Fibroblast of skin of right quadriceps (primary cell): ENCODE measurements around the gene MYT1.

Experiments
- DNase-seq: peaks from one replicate; pipeline ENCODE4 v3.0.0-alpha.2; 2013

Gene MYT1

DNA sequence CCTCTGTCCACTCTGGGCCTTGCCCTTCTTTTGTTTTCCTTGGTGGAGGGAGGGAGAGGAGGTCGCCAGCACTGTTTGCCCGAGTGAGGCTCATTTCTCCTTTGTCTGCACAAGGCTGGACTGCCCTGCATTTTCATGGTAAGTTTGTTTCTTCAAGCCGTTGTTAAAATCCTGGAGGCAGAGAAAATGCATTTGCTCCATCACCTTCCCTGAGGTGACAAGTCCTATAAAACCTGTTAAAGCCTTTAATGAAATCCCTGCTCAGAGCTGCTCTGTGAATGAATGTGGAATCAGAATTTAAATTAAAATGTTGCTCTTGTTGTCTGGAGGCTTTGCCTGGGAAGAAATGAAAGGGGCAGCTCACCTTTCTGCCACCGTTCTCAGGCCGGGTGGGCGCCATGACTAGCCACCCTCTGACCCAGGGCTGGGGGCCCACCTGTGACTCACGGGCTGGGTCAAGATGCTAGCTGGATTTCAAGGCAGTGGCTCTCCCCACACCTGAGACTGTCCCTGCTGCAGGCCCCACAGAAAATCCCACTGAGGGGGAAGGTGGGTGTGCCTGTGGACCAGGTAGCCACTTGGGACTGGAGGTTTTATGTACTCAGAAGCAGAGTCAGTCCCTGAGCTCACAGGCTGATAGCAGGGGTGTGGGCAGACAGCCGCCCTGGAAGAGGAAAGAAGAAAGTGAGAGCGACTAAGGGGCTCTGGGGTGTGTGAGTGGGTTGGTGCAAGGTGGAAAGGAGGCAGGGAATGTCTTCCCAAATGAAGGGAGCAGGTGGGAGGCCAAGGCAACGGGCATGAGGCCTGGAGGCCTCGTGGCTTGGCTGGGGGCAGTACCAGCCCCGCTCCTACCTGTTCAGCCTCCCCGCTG lies 24.0 kb upstream of the MYT1 start:
- no peak for DNase-seq

DNA sequence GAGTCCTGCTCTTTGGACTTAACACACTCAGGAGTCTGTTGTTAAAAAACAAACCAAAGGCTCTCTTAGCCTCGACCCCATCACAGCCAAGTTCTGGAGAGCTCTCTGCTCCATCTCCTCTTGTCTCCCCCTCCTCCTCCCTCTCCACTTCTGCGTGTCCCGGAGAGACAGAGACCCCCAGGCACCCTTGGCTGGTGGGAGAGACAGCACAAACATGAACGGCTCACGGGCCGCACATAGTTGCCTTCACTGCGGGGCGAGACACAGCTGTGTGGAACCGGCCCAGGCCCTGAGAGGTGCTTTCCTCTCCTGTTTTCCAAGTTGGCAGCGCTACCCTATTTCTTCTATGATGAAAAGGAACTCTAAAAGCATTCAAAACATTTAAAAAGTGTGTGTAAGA lies 23.3 kb upstream of the MYT1 start:
- no peak for DNase-seq

DNA sequence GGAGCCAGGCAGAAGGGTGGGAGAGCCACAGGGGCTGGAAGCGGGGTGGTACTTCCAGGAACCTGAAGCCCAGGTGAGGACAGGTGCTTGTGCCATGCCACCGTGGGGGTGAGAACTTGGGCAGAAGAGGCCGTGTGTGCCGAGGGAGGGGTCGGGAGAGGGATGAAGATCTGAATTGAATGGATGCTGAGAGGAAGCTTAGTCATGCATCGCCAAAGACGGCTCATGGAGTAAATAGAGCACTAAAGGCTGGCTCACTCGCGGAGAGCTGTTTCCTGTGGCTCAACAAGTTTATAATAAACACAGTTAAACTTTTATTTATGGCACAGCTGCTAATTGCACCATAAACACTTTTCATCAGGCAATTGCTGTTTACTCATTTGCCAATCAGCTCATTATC lies 21.7 kb upstream of the MYT1 start:
- DNase-seq, result no peak

DNA sequence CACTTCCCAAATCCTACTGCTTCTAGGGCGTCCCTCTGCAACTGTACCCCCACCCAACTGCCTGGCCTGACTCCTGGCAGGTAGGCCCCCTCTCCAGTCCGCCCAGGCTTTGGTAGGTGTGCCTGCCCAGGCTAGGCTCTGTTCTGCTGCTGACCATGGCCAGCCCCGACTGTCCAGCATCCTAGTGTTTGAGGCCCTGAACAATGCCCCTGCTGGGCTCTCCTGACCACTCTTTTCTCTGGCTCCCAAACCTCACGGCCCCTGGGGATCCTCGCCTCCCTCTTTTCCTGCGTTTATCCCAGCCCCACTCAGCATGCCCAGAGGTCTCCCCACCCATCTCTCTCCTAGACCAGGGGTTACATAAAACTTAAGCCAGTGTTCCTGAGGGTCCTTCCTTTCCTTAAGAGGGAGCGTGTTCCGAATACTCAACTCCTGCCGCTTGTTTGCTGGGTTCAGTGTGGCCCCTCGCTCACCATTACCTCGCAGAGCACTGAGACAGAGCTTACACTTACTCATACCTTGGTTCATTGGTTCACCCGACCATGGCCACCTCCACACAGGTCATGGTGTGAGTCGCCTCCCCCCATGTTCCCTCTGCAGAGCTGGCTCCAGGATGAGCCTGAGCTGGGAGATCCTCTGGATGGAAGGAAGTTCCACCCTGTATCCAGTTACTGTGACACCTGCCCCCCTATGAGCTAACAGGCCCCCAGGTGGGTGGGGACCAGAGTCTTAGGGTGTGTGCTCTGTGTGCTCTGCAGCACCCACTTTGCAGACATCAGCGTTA lies 21.0 kb upstream of the MYT1 start:
- DNase-seq, result no peak

DNA sequence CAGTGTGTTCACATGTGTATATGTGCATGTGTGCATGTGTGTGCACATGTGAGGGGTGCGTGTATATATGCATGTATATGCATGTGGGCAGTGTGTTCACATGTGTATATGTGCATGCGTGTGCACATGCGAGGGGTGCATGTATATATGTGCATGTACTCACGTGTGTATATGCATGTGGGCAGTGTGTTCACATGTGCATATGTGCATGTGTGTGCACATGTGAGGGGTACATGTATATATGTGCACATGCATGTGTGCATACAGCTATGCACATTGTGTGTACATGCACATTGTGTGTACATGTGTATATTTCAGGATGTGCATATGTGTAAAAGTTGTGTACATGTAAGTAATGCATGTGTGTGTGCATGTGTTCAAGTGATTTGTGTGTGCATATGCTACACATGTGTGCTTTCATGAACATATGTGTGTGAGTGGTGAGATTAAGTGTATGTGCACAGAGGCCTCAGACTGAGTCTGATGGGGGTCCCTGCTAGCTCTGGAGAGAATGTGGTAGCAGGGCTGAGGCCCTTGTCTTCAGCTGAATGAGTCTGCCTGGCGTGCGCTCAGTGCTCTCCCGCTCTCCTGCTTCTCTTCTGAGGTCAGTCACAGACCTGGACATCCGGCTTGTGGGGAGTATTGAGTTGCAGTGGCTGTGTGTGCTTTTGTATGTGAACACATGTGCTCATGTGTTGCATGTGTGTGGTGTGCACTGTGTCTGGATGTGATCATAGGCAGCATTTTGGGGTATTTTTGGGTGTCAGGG lies 19.9 kb upstream of the MYT1 start:
- no peak for DNase-seq

DNA sequence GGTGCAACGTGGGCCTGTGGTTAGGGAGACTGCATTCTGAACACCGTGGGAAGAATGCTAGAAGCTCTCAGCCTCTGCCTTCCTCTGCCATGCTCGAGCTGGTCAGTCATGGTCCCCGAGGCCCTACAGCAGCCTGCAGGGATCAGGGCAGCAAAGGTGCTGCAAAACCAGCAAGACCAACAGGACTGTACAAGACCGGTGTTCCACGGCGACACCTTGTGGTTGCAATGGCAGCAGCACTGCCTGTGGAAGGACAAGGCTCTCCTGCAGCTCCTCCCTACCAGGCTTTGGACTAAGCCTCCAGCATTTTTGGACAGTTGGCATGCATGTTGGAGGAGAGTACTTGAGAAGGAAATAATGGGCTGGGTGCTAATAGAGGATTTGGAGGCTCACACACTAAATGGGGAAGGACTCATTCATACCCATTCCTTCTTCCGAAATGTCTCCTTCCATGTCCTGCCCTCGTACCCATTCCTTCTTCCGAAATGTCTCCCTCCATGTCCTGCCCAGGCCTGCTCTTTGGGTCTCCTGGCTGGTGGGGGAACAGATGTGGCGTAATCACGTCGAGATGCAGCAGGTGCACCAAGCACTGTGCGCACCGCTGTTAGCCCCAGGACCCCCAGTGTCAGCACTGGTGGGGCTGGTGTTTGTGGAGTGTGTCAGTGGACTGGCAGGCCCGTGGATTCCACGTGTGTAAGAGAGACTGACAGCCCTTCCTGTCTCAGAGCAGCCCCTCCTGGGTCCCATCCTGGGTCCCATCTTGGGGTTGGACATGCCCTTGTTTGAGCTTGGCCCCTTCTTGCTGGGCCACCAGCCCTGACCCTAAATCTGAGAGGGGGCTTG lies 18.6 kb upstream of the MYT1 start:
- no peak for DNase-seq

DNA sequence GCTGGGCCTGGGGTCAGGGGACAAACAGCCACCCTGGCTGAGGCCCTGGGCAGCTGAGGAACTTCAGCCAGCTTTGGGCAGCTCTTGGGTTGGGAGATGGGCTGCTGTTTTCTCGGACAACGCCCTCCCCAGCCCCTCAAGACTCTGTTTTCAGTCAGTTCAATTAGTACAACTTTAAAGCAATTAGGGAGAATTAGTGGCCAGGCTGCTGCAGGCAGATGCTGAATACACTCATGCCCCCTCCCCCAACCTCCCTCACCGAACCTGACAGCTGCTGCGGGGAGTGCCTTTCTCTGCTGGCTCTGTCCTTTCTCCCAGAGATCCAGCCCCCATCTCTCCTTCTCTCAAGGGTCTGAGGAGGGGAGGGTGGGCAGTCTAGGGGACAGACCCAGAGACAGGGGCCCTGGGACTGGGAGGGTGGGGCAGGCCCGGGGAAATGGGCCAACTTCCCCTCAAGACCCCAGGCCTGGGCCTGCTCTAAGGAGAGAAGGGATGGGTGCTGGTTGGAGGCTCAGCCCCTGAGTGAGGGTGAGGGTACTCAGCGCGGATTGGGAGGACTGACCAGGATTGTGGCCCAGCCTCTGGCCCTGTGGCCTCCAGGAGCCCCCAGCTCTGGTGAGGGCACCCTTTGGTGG lies 17.8 kb upstream of the MYT1 start:
- DNase-seq, result no peak

DNA sequence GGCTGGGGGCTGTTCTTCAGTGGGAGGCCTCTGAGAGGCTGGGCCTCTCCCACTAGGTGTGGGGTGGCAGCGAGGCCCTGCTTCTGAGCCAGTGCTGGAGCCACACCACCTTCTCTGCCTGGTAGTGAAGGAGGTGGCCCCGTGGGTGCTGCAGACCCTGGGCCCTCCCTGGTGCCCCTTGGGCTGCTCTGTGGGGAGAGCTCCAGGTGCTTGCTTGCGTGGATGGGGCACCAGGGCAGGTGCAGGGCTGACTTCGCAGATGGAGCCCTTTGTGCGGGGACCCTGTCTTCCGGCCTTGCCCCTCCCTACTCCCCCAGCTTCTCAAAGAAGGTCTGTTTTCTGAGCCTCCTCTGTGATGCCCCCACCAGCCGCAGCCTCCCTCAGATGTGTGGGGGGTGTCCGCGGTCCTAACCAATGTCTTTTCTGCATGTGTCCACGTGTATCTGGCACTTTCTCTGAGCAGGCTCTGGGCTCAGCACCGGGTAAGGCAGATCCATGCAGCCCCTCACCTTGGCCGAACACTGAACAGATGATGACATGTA lies 17.2 kb upstream of the MYT1 start:
- no peak for DNase-seq

DNA sequence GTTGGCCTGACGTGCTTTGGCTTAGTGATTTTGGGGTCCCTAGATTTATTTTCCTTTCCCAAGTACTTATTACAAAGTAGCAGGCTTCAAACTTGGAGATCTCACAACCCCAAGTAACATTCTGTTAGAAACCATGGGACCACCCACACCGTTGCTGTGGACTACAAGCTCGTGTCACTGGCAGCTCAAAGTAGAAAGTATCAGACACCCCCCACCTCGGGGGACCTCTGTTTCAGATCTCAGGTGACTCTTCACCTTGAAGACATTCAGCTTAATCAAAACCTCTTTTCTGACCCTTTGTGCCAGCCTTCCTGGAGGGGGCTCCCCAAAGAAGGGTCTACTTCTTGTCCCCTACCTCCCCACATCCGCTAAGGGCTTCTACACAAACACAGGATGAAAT lies 15.7 kb upstream of the MYT1 start:
- no peak for DNase-seq

DNA sequence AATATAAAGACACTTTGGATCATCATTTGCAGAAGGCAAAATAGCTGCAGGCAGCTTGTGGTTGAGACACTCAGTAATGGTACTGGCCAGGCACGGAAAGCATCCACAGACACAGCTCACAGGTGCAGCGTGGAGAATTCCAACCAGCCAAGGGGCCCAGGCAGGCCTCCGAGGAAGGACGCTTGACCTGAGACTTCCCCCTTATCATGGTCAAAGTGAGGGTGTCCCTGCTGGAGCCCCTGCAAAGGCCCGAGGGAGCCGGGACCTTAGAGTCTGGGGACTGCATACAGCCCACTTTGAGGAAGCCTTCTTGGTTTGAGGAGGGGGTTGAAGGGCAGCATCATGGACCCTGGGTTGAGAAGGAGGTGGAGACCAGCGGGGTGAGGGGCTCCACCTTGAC lies 15.1 kb upstream of the MYT1 start:
- DNase-seq, result no peak

DNA sequence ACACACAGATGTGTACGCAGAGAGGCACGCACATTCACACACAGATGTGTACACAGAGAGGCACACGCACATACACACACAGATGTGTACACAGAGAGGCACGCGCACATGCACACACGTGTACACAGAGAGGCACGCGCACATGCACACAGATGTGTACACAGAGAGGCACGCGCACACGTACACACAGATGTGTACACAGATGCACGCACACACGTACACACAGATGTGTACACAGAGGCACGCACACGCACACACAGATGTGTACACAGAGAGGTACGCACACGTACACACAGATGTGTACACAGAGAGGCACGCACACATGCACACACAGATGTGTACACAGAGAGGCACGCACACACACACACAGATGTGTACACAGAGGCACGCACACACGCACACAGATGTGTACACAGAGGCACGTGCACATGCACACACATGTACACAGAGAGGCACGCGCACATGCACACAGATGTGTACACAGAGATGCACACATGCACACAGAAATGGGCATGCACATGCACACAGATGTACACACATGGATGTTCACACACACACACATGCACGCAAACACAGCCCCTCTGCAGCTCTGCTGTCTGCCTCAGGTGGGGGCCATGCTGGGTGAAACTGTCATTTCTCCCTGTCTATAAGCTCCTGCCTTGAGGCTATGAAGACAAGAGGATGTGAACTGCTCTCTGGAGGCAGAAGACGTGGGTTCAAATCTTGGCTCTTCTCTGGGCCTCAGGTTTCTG lies 14.3 kb upstream of the MYT1 start:
- DNase-seq, result no peak

DNA sequence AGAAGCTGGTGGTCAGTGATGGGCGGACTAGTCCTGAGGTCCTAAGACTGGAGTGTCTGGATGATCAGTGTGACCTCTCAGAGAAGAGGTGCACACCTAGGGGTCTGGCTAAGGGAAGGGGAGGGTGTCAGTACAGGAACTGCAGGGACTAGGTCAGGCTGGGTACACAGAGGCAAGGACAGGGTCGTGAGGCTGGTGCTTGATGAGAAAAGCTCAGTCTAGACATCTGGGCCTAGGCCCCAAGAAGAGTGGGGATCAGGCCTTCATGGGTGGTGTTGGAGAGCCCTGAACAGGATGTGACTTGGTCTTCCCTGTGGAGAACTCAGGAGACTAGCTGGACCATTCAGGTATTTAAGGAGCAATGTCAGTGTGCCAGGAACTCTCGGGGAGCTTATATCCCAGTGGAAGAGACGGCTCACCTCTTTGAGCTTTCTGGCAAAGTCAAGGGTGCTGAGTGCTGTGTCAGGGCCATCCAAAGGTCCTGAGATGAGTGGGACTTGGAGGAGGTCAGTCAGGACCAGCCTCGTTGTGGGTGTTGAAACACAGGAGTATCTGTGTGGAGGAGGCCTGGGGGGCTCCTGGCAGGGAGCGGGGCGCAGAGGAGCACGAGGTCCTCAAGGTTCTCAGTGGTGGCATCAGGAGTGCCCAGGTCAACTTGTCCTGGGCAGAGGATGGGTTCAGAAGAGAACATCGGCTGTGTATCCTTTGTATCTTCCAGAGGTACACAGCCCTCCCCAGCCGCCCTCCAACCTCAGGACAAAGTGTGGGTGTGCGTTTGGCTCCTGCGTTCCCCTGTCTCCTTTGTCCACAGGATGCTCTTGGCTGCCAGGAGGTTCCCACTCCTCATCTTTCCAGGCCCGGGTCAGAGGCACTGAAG lies 13.3 kb upstream of the MYT1 start:
- no peak for DNase-seq

DNA sequence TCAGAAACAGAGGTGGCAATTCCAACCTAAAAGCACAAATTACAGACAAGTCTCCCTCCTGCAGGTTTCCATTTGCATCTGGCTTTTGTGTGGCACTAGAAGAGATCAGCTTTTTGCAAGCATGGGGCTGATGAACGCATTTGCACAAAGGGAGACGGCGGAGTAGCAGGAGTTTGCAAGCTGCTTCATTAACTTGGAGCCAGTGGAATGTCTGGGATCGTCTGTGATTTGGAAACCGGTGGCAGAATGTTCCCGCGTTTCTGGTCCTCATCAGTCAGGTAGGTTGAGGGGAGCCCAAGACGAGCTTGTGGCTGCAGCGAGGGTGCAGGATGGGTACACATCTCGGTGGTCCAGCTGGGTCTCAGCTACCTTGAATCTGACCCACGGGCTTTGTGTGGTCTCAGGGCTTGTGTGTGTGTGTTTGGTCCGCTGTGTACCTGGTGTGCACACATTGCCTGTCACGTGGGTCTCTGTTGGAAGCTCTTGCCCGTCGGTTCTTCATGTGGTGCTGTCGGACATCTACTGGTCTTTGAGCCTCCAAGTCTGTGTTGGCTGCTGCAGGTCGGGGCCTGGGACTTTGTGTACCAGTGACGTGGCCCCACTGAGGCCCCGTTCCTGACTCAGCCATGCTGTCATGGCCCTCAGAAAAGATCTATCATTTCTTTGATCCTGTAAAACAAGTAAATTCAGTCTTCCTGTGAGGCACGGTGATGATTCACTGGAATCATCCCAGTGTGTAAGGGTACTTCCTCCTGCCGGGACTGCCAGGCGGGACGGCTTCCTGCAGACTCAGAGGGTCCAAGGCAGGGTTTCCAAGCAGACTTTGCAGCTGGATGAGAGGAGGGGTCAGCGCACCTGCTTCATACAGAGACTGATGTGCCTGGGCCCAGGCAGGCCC lies 12.4 kb upstream of the MYT1 start:
- DNase-seq, result no peak

DNA sequence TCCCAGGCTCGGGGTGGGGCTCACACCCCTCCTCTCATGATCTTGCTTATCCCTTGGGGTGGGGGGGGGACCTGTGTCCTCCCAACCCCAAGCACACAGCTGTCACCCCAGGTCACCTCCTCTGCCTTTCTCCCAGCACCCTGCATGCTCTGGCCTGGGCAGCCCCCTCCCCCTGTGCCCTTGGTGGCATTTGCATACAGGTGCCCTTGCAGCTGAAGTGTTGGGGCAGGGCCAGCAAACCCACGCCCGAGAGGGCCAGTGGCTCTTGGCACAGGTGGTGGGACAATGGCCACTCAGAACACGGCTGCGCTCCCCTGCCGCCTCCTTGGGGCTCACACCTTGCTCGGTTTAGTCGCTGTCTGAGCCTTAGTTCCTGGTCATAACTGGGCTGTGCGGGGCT lies 11.3 kb upstream of the MYT1 start:
- DNase-seq, result no peak

DNA sequence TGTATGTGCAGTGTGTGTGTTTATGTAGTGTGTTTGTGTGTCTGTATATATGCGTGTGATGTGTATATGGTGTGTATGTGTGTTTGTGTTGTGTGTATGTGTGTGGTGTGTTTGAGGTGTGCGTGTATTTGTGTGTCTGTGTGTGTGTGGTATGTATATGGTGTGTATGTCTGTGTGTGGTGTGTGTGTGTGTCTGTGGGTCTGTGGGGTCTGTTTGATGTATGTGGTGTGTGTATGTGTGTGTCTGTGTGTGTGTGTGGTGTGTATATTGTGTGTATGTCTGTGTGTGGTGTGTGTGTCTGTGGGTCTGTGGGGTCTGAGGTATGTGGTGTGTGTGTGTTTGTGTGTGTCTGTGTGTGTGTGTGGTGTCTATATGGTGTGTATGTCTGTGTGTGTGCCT lies 10.8 kb upstream of the MYT1 start:
- DNase-seq, result no peak

DNA sequence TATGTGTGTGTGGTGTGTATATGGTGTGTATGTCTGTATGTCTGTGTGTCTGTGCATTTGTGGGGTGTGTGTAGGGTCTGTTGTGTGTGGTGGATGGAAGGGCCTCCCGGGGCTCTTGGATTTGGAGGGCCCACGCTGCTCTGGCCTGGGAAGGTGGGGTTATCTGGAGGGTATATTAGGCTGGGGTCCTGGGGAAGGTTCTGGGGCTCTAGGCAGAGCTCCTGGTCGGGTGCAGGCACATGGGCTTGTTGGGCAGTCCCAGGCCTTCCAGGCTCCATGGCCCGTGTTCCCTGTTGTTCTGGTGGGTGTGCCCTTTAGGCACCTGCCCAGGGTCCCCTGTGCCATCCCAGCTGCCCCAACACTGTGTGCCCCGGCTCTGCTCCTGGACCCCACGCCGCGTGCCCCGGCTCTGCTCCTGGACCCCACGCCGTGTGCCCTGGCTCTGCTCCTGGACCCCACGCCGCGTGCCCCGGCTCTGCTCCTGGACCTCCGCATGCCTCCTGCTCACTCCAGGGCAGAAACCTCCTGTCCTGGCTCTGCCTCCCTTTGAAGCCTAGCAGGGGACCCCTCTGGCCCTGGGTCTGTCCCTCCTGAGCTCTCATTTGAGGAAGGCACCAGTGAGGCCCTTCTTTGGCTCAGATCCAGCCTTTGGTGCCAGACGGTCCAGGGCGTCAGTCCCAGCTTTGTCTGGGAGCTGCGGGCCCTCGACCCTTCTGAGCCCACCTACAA lies 10.2 kb upstream of the MYT1 start:
- no peak for DNase-seq

DNA sequence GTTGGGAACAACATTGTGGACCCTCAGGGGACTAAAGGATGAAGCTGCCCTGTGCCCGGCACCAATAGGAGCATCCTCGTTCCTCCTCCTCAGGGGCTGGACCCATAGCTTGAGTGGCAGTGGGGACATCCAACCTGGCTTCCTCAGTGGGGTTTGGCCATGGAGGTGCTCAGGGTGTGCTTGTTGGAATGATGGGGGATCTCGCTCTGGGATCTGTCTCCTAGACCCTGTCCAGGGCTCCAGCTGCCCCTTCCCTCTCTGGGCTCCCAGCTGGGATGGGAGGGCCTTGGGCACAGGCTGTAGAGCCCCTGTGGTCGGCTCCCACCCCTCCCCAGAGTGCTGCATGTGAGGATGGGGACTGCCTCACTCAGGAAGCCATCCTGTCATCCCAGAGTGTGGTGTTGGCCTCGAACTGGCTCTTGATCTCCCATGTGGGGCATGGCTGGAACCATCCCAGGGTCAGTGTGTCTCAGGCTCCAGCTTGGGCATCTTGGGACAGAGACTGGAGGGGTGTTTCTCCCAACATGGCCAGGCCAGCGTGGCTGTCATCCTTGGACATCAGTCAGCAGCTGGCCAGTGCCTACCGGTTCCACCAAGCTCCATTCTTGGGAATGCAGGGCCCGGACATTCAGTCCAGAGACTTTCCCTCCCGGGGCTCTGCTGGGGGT lies 9.5 kb upstream of the MYT1 start:
- DNase-seq, result no peak
